ENCODE results near the gene PACSIN2.
"Not testable (repeated sequence)": the region's sequence is repeated elsewhere in the genome, so short reads cannot be mapped to it uniquely, and the experiment has no call there.

GRCh38 chr22:42936680-42937079 is 78.3 kb downstream of the PACSIN2 start:
- TF ChIP-seq CTCF (IDR thresholded peaks at IDR 0.05); POLR2A (IDR thresholded peaks at IDR 0.05); POLR2AphosphoS5 (IDR thresholded peaks at IDR 0.05; ENCODE audit: insufficient read depth in 1 of 2, low read depth in 1 of 2): not testable (repeated sequence)
